Stimulated activated naive CD8-positive, alpha-beta T cell treated with anti-CD3 and anti-CD28 coated beads, Interleukin-15, Interleukin-2, amounts not matched to agents 100 U/mL and 50 U/mL, for 24 hours (primary cell): ENCODE data around the gene TSEN34.
"Not testable (repeated sequence)": the region's sequence is repeated elsewhere in the genome, so short reads cannot be mapped to it uniquely, and the experiment has no call there.

ENCODE experiments used
- ATAC-seq: fragments of 150-1000 bp; cut with Tn5 transposase; one replicate; pipeline ENCODE4 v1.10.0; 2021
- DNase-seq: peaks from one replicate; pipeline ENCODE4 v3.0.0; 2021

TSEN34 gene

GRCh38 chr19:54209058-54209810 lies 18.1 kb downstream of the TSEN34 start:
- ATAC-seq (no peak), DNase-seq (peak; percentile 28)

- peak; percentile 53 for DNase-seq
- no peak for ATAC-seq
Observed at GRCh38 chr19:54209811-54210494, 18.8 kb downstream of the TSEN34 start.

GRCh38 chr19:54211235-54211634 lies 20.1 kb downstream of the TSEN34 start:
- DNase-seq (no peak), ATAC-seq (no peak)

GRCh38 chr19:54214217-54214616 lies 23.1 kb downstream of the TSEN34 start:
- DNase-seq, ATAC-seq: not testable (repeated sequence)

- not testable (repeated sequence) for ATAC-seq, DNase-seq
Observed at GRCh38 chr19:54214734-54215133, 23.6 kb downstream of the TSEN34 start.

GRCh38 chr19:54216869-54217268 lies 25.8 kb downstream of the TSEN34 start:
- no peak for ATAC-seq

GRCh38 chr19:54217517-54218247 lies 26.6 kb downstream of the TSEN34 start:
- DNase-seq, ATAC-seq: not testable (repeated sequence)

More at GRCh38 chr19:54216869-54217268, 25.8 kb downstream of the TSEN34 start:
- no peak for DNase-seq

GRCh38 chr19:54218259-54218658 lies 27.2 kb downstream of the TSEN34 start:
- DNase-seq, result no peak
- no peak for ATAC-seq

- no peak for DNase-seq
- no peak for ATAC-seq
Observed at GRCh38 chr19:54218960-54219661, 28.0 kb downstream of the TSEN34 start.

GRCh38 chr19:54219702-54220101 lies 28.6 kb downstream of the TSEN34 start:
- DNase-seq, ATAC-seq: not testable (repeated sequence)

GRCh38 chr19:54221947-54222346 lies 30.8 kb downstream of the TSEN34 start:
- not testable (repeated sequence) for ATAC-seq

GRCh38 chr19:54222474-54223276 lies 31.6 kb downstream of the TSEN34 start, which contains the start of gene LILRB3:
LILRB3 (minus strand) TSS chr19:54223007; CDS start chr19:54222976, 31 bp downstream.
- not testable (repeated sequence) for ATAC-seq

More at GRCh38 chr19:54221947-54222346, 30.8 kb downstream of the TSEN34 start:
- not testable (repeated sequence) for DNase-seq

GRCh38 chr19:54223277-54223936 lies 32.3 kb downstream of the TSEN34 start:
- not testable (repeated sequence) for ATAC-seq, DNase-seq

More at GRCh38 chr19:54222474-54223276, 31.6 kb downstream of the TSEN34 start, which contains the start of gene LILRB3:
- not testable (repeated sequence) for DNase-seq

GRCh38 chr19:54223937-54224281 lies 32.8 kb downstream of the TSEN34 start:
- not testable (repeated sequence) for ATAC-seq, DNase-seq

GRCh38 chr19:54224619-54225018 lies 33.5 kb downstream of the TSEN34 start:
- not testable (repeated sequence) for DNase-seq, ATAC-seq

GRCh38 chr19:54229146-54229545 lies 38.0 kb downstream of the TSEN34 start:
- ATAC-seq (no peak), DNase-seq (no peak)

GRCh38 chr19:54230031-54230430 lies 38.9 kb downstream of the TSEN34 start:
- DNase-seq, result no peak
- ATAC-seq, result no peak

- ATAC-seq, result peak; percentile 96
- DNase-seq, result peak; percentile 96
Observed at GRCh38 chr19:54231077-54231931, 40.2 kb downstream of the TSEN34 start.

GRCh38 chr19:54233941-54234340 lies 42.8 kb downstream of the TSEN34 start:
- no peak for DNase-seq
- no peak for ATAC-seq
